A673 (cell line): Measurements from ENCODE around the gene LTC4S.

Experiments used
- EZH2 ChIP-seq: fragments of 200-600 bp; sonication (generic); IDR thresholded peaks from 2 replicates; pipeline ENCODE4 v1.6.1; 2017; ENCODE audit warnings: borderline replicate concordance, low read depth, mild to moderate bottlenecking, mixed read lengths, antibody characterized with exemption, low read length; ENCODE audit not compliant: poor library complexity, severe bottlenecking
- TF ChIP-seq, protein P1 (sequence below): fragments of 300-800, 200-600 bp; sonication (generic); conservative IDR thresholded peaks from 2 replicates; pipeline ENCODE4 v1.5.1; 2017; ENCODE audit warnings: low read depth, mild to moderate bottlenecking, antibody characterized with exemption, low read length, moderate library complexity, mixed read lengths

DNA sequence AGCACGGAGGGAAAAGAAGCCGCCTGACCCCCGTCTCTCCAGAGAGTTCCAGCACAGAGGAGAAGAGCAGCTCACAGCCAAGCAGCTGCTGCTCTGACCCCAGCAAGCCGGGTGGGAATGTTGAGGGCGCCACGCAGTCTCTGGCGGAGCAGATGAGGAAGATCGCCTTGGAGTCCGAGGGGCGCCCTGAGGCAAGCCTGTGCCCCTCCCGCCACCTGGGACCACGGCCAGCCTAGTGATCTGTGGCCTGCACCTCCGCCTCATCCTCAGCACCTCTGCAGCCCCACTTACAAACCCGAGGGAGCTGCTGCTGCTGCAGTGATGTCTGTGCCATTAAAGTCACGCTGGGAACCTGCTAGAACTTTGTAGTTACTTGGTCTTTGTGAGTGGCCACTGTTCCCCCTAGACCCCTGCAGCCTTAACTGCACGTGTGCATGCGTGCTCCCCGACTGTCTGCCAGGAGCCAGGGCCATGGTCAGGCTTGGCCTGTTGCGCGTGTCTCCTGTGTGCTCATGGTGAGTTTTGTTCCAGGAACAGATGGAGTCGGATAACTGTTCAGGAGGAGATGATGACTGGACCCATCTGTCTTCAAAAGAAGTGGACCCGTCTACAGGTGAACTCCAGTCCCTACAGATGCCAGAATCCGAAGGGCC, 39.4 kb downstream of the LTC4S start:
- TF ChIP-seq, protein P1, sequence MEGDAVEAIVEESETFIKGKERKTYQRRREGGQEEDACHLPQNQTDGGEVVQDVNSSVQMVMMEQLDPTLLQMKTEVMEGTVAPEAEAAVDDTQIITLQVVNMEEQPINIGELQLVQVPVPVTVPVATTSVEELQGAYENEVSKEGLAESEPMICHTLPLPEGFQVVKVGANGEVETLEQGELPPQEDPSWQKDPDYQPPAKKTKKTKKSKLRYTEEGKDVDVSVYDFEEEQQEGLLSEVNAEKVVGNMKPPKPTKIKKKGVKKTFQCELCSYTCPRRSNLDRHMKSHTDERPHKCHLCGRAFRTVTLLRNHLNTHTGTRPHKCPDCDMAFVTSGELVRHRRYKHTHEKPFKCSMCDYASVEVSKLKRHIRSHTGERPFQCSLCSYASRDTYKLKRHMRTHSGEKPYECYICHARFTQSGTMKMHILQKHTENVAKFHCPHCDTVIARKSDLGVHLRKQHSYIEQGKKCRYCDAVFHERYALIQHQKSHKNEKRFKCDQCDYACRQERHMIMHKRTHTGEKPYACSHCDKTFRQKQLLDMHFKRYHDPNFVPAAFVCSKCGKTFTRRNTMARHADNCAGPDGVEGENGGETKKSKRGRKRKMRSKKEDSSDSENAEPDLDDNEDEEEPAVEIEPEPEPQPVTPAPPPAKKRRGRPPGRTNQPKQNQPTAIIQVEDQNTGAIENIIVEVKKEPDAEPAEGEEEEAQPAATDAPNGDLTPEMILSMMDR, result no peak
- no peak for TF ChIP-seq EZH2
